ENCODE data around the gene SYNDIG1. TPM values are rescaled to one million over a fixed set of nuclear protein-coding genes. Genes with fewer than 3 reads are reported as not detected.

Gene SYNDIG1
- polyA plus RNA-seq, 1 of the 3 experiments (the other 2 are of a cell fraction): not detected

DNA sequence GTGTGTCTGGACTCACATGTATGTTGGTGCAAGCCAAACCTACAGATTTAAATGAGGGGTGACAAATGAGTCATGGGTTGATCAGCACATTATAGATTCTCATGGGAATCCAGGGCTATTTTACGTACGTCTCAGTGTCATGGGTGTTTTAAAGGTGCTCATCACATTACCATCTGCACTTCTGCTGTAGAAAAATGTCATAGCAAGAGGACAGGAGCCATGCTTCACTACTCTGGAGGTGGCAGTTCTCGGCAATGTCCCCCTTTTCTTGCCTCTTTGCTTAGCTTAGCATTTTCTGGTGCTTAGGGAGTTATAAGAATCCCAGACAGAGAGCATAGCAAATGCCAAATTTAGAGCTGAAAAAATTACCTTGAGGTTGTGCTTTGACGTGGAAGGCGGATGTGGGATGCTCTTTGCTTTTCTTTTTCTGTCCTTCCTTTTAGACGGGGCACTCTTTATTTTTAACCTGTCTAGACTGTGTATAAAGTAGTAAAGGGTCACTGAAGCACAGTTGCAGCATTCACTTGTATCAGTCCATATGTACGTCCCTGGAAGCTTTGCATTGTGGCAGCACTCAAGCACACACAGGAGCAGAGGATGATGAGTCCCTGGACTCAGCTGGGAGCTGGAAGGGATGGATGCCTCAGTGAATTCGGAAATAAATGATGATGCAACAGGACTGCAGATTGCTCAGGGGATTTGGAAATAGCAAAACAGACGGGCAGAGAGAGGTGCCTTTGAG is 139.7 kb downstream of the SYNDIG1 start:
- no peak overlapping the region for H2AFZ ChIP-seq (ENCODE audit: low read depth)
- TF ChIP-seq, protein P1, sequence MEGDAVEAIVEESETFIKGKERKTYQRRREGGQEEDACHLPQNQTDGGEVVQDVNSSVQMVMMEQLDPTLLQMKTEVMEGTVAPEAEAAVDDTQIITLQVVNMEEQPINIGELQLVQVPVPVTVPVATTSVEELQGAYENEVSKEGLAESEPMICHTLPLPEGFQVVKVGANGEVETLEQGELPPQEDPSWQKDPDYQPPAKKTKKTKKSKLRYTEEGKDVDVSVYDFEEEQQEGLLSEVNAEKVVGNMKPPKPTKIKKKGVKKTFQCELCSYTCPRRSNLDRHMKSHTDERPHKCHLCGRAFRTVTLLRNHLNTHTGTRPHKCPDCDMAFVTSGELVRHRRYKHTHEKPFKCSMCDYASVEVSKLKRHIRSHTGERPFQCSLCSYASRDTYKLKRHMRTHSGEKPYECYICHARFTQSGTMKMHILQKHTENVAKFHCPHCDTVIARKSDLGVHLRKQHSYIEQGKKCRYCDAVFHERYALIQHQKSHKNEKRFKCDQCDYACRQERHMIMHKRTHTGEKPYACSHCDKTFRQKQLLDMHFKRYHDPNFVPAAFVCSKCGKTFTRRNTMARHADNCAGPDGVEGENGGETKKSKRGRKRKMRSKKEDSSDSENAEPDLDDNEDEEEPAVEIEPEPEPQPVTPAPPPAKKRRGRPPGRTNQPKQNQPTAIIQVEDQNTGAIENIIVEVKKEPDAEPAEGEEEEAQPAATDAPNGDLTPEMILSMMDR (IDR thresholded peaks at IDR 0.05): no peak
- TF ChIP-seq POLR2AphosphoS5 (IDR thresholded peaks at IDR 0.05; ENCODE audit: low read depth, low read length) (no peak), EZH2phosphoT487 (IDR thresholded peaks at IDR 0.05; ENCODE audit: borderline replicate concordance, low read depth) (no peak), TEAD4 (IDR thresholded peaks at IDR 0.05; ENCODE audit: borderline replicate concordance, insufficient read depth) (no peak), GABPA (IDR thresholded peaks at IDR 0.05; ENCODE audit: low read depth) (no peak), NRF1 (IDR thresholded peaks at IDR 0.05; ENCODE audit: low read depth, low read length) (no peak), SIN3A (IDR thresholded peaks at IDR 0.05; ENCODE audit: borderline replicate concordance, low read depth, low read length) (no peak)
- TF ChIP-seq, protein P2, sequence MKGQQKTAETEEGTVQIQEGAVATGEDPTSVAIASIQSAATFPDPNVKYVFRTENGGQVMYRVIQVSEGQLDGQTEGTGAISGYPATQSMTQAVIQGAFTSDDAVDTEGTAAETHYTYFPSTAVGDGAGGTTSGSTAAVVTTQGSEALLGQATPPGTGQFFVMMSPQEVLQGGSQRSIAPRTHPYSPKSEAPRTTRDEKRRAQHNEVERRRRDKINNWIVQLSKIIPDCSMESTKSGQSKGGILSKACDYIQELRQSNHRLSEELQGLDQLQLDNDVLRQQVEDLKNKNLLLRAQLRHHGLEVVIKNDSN (IDR thresholded peaks at IDR 0.05; ENCODE audit: borderline replicate concordance, low read depth): no peak
- no peaks in the 10 kb centered on the region for H3F3A ChIP-seq (replicated peaks; ENCODE audit: insufficient read depth)
- no peak overlapping the region for H3K4me3 ChIP-seq (ENCODE audit: low read depth in 2 of 2, low read length in 1 of 2)
- DNase-seq: no peak
- H3K4me2 ChIP-seq: no peak overlapping the region
- H3K9ac ChIP-seq: no peak overlapping the region
- no peaks in the 10 kb centered on the region for H3K9me3 ChIP-seq
- no peaks in the 10 kb centered on the region for H3K27me3 ChIP-seq (ENCODE audit: insufficient read depth)
- no peaks in the 10 kb centered on the region for H4K20me1 ChIP-seq (ENCODE audit: insufficient read depth)
- peaks cover 0 to 7% of the 10 kb centered on the region in 2 experiments; a peak in 1 of 4 replicates for H3K4me1 ChIP-seq (ENCODE audit: control insufficient read depth in 1 of 2, insufficient read depth in 2 of 2, low read depth in 1 of 2, low read length in 1 of 2)
- no peaks in the 10 kb centered on the region for H3K79me2 ChIP-seq (ENCODE audit: insufficient read depth)
- CTCF ChIA-PET: interaction anchor here (0.6 to 0.8 kb wide), 3 partner anchors 11 to 701 kb away, joined by 3 to 4 read pairs (median 3); no protein-coding TSS in a partner anchor
- POLR2A ChIA-PET: no interaction called here
- H3K27ac ChIP-seq (ENCODE audit: low read depth in 2 of 2, low read length in 1 of 2): no peak overlapping the region
- H3K9me2 ChIP-seq: no peaks in the 10 kb centered on the region
- no peaks in the 10 kb centered on the region for H3K36me3 ChIP-seq (replicated peaks in 1 of 2; ENCODE audit: control insufficient read depth in 1 of 2, insufficient read depth in 2 of 2, low read length in 1 of 2)
- WGBS (ENCODE audit: low lambda C conversion rate): 46% methylated on average over 9 of the region's 9 CpGs

DNA sequence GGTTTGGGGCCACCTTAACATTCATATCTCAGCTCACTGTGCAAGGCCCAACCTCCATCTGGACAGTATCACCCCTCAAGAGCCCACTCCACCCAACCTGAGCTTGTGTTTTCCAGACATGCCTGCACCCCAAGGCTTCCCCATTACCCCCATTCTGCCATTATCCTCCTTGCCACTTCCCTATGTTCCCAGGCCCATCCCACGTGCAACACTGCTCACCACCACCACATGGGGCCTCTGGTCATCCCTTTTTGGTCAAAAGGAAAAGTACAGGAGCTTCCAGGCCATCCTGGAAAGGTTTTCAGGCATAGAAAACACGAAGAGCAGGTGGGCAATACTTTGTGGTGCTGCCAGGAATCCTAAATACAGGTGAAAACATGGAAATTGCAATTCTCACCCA is 140.3 kb downstream of the SYNDIG1 start:
- Histone ChIP-seq H3F3A (replicated peaks; ENCODE audit: insufficient read depth) (no peaks in the 10 kb centered on the region), H3K4me1 (ENCODE audit: control insufficient read depth in 1 of 2, insufficient read depth in 2 of 2, low read depth in 1 of 2, low read length in 1 of 2) (peaks cover 0 to 7% of the 10 kb centered on the region in 2 experiments; a peak in 1 of 4 replicates), H3K27ac (ENCODE audit: low read depth in 2 of 2, low read length in 1 of 2) (no peak overlapping the region), H3K36me3 (replicated peaks in 1 of 2; ENCODE audit: control insufficient read depth in 1 of 2, insufficient read depth in 2 of 2, low read length in 1 of 2) (no peaks in the 10 kb centered on the region), H3K4me2 (no peak overlapping the region), H2AFZ (ENCODE audit: low read depth) (no peak overlapping the region), H3K79me2 (ENCODE audit: insufficient read depth) (no peaks in the 10 kb centered on the region), H3K9me3 (no peaks in the 10 kb centered on the region), H3K9me2 (no peaks in the 10 kb centered on the region), H3K4me3 (ENCODE audit: low read depth in 2 of 2, low read length in 1 of 2) (no peak overlapping the region), H3K27me3 (ENCODE audit: insufficient read depth) (no peaks in the 10 kb centered on the region), H3K9ac (no peak overlapping the region), H4K20me1 (ENCODE audit: insufficient read depth) (no peaks in the 10 kb centered on the region)
- TF ChIP-seq, protein P3, sequence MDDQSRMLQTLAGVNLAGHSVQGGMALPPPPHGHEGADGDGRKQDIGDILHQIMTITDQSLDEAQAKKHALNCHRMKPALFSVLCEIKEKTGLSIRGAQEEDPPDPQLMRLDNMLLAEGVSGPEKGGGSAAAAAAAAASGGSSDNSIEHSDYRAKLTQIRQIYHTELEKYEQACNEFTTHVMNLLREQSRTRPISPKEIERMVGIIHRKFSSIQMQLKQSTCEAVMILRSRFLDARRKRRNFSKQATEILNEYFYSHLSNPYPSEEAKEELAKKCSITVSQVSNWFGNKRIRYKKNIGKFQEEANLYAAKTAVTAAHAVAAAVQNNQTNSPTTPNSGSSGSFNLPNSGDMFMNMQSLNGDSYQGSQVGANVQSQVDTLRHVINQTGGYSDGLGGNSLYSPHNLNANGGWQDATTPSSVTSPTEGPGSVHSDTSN (IDR thresholded peaks at IDR 0.05): no peak
- TF ChIP-seq, protein P4, sequence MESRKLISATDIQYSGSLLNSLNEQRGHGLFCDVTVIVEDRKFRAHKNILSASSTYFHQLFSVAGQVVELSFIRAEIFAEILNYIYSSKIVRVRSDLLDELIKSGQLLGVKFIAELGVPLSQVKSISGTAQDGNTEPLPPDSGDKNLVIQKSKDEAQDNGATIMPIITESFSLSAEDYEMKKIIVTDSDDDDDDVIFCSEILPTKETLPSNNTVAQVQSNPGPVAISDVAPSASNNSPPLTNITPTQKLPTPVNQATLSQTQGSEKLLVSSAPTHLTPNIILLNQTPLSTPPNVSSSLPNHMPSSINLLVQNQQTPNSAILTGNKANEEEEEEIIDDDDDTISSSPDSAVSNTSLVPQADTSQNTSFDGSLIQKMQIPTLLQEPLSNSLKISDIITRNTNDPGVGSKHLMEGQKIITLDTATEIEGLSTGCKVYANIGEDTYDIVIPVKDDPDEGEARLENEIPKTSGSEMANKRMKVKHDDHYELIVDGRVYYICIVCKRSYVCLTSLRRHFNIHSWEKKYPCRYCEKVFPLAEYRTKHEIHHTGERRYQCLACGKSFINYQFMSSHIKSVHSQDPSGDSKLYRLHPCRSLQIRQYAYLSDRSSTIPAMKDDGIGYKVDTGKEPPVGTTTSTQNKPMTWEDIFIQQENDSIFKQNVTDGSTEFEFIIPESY (IDR thresholded peaks at IDR 0.05; ENCODE audit: borderline replicate concordance, low read depth): no peak
- no peak for TF ChIP-seq TEAD4 (IDR thresholded peaks at IDR 0.05; ENCODE audit: borderline replicate concordance, insufficient read depth)
- ChIA-PET POLR2A (no interaction called here), CTCF (interaction anchor here (0.8 kb wide), 1 partner anchor 18 kb away, joined by 3 read pairs; no protein-coding TSS in a partner anchor)
- no peak for DNase-seq
- WGBS (ENCODE audit: low lambda C conversion rate): 2% methylated on average over 2 of the region's 2 CpGs

Data from SK-N-SH (cell line).